Loucy (cell line): ENCODE results near the gene GABRQ.

ENCODE experiments used
- CTCF ChIP-seq: fragments of 200-600 bp; sonication (generic); conservative IDR thresholded peaks from 2 replicates; pipeline ENCODE4 v1.5.1; 2014; ENCODE audit warnings: mild to moderate bottlenecking, antibody characterized with exemption, low read length
- EZH2phosphoT487 ChIP-seq: fragments of 200-600 bp; IDR thresholded peaks from 2 replicates; pipeline ENCODE4 v1.6.1; 2018; ENCODE audit warnings: antibody characterized with exemption, mild to moderate bottlenecking, moderate library complexity, borderline replicate concordance

- TF ChIP-seq CTCF (no peak), EZH2phosphoT487 (no peak)
These were observed 1.7 kb downstream of the GABRQ start for GRCh38 chrX:152639426-152639825.
